Loucy (cell line): Measurements from ENCODE around the gene OR7E24.

ENCODE experiments used
- H2AFZ ChIP-seq: fragments of 200-600 bp; sonication (generic); 2 replicates; pipeline ENCODE4 v1.6.0; 2016; ENCODE audit warnings: antibody characterized with exemption, mild to moderate bottlenecking, low read length, moderate library complexity
- H3F3A ChIP-seq: fragments of 200-600 bp; 2 replicates; pipeline ENCODE4 v1.6.0; 2016; ENCODE audit warnings: antibody characterized with exemption, low read depth, mild to moderate bottlenecking
- H3K27me3 ChIP-seq: fragments of 200-600 bp; sonication (generic); 2 replicates; pipeline ENCODE4 v1.6.1; 2014; ENCODE audit warnings: low read length, mild to moderate bottlenecking; ENCODE audit not compliant: insufficient read depth, poor library complexity, severe bottlenecking
- H3K36me3 ChIP-seq: fragments of 200-600 bp; sonication (generic); 2 replicates; pipeline ENCODE4 v1.6.1; 2016; ENCODE audit warnings: low read length; ENCODE audit not compliant: insufficient read depth
- H3K4me1 ChIP-seq: fragments of 200-600 bp; sonication (generic); 2 replicates; pipeline ENCODE4 v1.5.1; 2014; ENCODE audit warnings: low read length, mild to moderate bottlenecking; ENCODE audit not compliant: insufficient read depth, poor library complexity, severe bottlenecking
- H3K4me2 ChIP-seq: fragments of 200-600 bp; sonication (generic); 2 replicates; pipeline ENCODE4 v1.6.0; 2014; ENCODE audit warnings: antibody characterized with exemption, low read length, low read depth, mild to moderate bottlenecking; ENCODE audit not compliant: poor library complexity, severe bottlenecking
- H3K4me3 ChIP-seq: fragments of 200-600 bp; sonication (generic); 2 replicates; pipeline ENCODE4 v1.5.1; 2014; ENCODE audit warnings: low read length, mild to moderate bottlenecking, mixed read lengths; ENCODE audit not compliant: poor library complexity, severe bottlenecking
- H3K79me2 ChIP-seq: fragments of 200-600 bp; sonication (generic); 2 replicates; pipeline ENCODE4 v1.6.1; 2014; ENCODE audit warnings: low read length; ENCODE audit not compliant: insufficient read depth
- H3K9ac ChIP-seq: fragments of 200-600 bp; sonication (generic); 2 replicates; pipeline ENCODE4 v1.6.0; 2014; ENCODE audit warnings: mild to moderate bottlenecking, low read depth, low read length, moderate library complexity; ENCODE audit not compliant: poor library complexity, severe bottlenecking
- H3K9me2 ChIP-seq: fragments of 200-600 bp; sonication (generic); replicated peaks from 2 replicates; pipeline ENCODE4 v1.6.1; 2016; ENCODE audit warnings: low read depth, low read length, mixed read lengths
- H3K9me3 ChIP-seq: fragments of 200-600 bp; sonication (generic); 2 replicates; pipeline ENCODE4 v1.6.1; 2014; ENCODE audit warnings: mild to moderate bottlenecking, antibody characterized with exemption, low read length, low read depth; ENCODE audit not compliant: insufficient read depth
- H4K20me1 ChIP-seq: fragments of 200-600 bp; sonication (generic); 2 replicates; pipeline ENCODE4 v1.6.0; 2014; ENCODE audit warnings: antibody characterized with exemption, low read length, mild to moderate bottlenecking; ENCODE audit not compliant: insufficient read depth, poor library complexity, severe bottlenecking
- CTCF ChIP-seq: fragments of 200-600 bp; sonication (generic); conservative IDR thresholded peaks from 2 replicates; pipeline ENCODE4 v1.5.1; 2014; ENCODE audit warnings: mild to moderate bottlenecking, antibody characterized with exemption, low read length
- EZH2phosphoT487 ChIP-seq: fragments of 200-600 bp; IDR thresholded peaks from 2 replicates; pipeline ENCODE4 v1.6.1; 2018; ENCODE audit warnings: antibody characterized with exemption, mild to moderate bottlenecking, moderate library complexity, borderline replicate concordance

The OR7E24 gene

GRCh38 chr19:9296336-9296735 is 45.6 kb downstream of the OR7E24 start:
- Histone ChIP-seq H3K4me3 (no peak overlapping the region), H3K27me3 (no peaks in the 10 kb centered on the region), H2AFZ (no peak overlapping the region), H4K20me1 (no peaks in the 10 kb centered on the region), H3K9me2 (no peaks in the 10 kb centered on the region), H3F3A (no peaks in the 10 kb centered on the region), H3K79me2 (no peaks in the 10 kb centered on the region; the same call in 1 of the 2 replicates), H3K36me3 (peaks cover 38% of the 10 kb centered on the region), H3K4me2 (no peak overlapping the region), H3K9me3 (peaks cover 21% of the 10 kb centered on the region), H3K4me1 (no peaks in the 10 kb centered on the region), H3K9ac (no peak overlapping the region)
- TF ChIP-seq CTCF (no peak), EZH2phosphoT487 (no peak)
